ENCODE measurements around the gene YBX1. TPM values are rescaled to one million over a fixed set of nuclear protein-coding genes. Genes with fewer than 3 reads are reported as not detected.

Gene YBX1
- total and polyA plus RNA-seq, 2 of the 13 experiments (the other 11 are each of a cell fraction or from before 2014, with no cell fraction given): 339 to 628 TPM

DNA sequence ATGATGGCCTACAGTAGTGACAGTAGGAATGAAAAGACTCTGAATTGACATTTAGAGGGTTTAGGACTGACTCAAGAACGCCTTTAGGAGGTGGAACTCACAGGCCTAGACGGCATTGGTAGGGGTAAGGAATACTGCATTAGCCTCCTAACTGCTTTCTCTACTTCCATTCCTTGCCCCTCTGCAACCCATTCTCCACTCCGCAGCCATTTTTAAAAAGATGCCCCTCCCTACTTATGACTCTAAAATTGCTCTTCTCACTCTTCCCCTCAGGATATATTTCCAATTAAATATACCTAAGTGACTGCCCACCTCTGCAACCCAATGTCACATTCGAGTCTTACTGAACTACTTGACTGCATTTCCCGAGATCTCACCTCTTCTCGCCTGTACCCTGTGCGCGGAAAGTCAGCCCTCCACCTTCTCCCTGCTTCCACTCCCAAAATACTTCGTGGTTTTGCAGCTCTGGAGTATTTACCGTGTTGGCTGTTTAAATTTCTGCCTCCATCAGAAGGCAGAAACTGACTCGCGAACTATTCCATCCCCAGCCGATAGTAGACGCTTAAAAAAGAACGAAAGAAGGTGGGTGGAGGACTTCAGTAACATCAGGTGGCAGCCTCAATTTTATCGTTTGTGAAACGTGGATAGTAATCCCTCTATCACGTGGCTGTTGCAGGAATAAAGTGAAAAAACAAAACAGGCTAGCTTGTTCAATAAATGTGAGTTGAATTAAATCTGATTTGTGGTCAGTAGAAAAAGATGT lies 1.1 kb upstream of the YBX1 start (continued):
- TF ChIP-seq ZMYM3 (CRISPR knock-in tag; IDR thresholded peaks at IDR 0.05): no peak
- no peak for TF ChIP-seq NCOA2 (CRISPR knock-in tag; IDR thresholded peaks at IDR 0.05)
- TF ChIP-seq RORA (CRISPR knock-in tag; IDR thresholded peaks at IDR 0.05): no peak
- no peak for TF ChIP-seq GZF1 (CRISPR knock-in tag; IDR thresholded peaks at IDR 0.05)
- TF ChIP-seq, protein P1, sequence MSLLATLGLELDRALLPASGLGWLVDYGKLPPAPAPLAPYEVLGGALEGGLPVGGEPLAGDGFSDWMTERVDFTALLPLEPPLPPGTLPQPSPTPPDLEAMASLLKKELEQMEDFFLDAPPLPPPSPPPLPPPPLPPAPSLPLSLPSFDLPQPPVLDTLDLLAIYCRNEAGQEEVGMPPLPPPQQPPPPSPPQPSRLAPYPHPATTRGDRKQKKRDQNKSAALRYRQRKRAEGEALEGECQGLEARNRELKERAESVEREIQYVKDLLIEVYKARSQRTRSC (CRISPR knock-in tag; IDR thresholded peaks at IDR 0.05; ENCODE audit: low read depth): no peak
- TF ChIP-seq ZBTB21 (CRISPR knock-in tag; IDR thresholded peaks at IDR 0.05): no peak
- no peak for TF ChIP-seq NR2C2 (CRISPR knock-in tag; IDR thresholded peaks at IDR 0.05; ENCODE audit: borderline replicate concordance)
- TF ChIP-seq, protein P2, sequence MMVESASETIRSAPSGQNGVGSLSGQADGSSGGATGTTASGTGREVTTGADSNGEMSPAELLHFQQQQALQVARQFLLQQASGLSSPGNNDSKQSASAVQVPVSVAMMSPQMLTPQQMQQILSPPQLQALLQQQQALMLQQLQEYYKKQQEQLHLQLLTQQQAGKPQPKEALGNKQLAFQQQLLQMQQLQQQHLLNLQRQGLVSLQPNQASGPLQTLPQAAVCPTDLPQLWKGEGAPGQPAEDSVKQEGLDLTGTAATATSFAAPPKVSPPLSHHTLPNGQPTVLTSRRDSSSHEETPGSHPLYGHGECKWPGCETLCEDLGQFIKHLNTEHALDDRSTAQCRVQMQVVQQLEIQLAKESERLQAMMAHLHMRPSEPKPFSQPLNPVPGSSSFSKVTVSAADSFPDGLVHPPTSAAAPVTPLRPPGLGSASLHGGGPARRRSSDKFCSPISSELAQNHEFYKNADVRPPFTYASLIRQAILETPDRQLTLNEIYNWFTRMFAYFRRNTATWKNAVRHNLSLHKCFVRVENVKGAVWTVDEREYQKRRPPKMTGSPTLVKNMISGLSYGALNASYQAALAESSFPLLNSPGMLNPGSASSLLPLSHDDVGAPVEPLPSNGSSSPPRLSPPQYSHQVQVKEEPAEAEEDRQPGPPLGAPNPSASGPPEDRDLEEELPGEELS (CRISPR knock-in tag; IDR thresholded peaks at IDR 0.05): no peak
- TF ChIP-seq HOXA5 (CRISPR knock-in tag; IDR thresholded peaks at IDR 0.05): 0 out of 2 replicates have a peak, but pooled peaks have one; percentile 43
- TF ChIP-seq, protein P3, sequence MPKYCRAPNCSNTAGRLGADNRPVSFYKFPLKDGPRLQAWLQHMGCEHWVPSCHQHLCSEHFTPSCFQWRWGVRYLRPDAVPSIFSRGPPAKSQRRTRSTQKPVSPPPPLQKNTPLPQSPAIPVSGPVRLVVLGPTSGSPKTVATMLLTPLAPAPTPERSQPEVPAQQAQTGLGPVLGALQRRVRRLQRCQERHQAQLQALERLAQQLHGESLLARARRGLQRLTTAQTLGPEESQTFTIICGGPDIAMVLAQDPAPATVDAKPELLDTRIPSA (CRISPR knock-in tag; IDR thresholded peaks at IDR 0.05; ENCODE audit: borderline replicate concordance): no peak
- TF ChIP-seq, protein P4, sequence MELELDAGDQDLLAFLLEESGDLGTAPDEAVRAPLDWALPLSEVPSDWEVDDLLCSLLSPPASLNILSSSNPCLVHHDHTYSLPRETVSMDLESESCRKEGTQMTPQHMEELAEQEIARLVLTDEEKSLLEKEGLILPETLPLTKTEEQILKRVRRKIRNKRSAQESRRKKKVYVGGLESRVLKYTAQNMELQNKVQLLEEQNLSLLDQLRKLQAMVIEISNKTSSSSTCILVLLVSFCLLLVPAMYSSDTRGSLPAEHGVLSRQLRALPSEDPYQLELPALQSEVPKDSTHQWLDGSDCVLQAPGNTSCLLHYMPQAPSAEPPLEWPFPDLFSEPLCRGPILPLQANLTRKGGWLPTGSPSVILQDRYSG (CRISPR knock-in tag; IDR thresholded peaks at IDR 0.05): no peak
- no peak for TF ChIP-seq MAZ (IDR thresholded peaks at IDR 0.05; ENCODE audit: borderline replicate concordance, low read depth, low read length)
- 0 out of 2 replicates have a peak, but pooled peaks have one; percentile 13 for TF ChIP-seq MAZ (CRISPR knock-in tag; IDR thresholded peaks at IDR 0.05; ENCODE audit: low read depth)
- TF ChIP-seq ZNF749 (CRISPR knock-in tag; IDR thresholded peaks at IDR 0.05; ENCODE audit: borderline replicate concordance): no peak
- TF ChIP-seq ZNF451 (CRISPR knock-in tag; IDR thresholded peaks at IDR 0.05): no peak
- TF ChIP-seq FOXA1 (IDR thresholded peaks at IDR 0.05): no peak
- TF ChIP-seq FOXA1 (CRISPR knock-in tag; IDR thresholded peaks at IDR 0.05): no peak
- no peak for TF ChIP-seq IRF2 (CRISPR knock-in tag; IDR thresholded peaks at IDR 0.05)
- no peak for TF ChIP-seq ZFP1 (CRISPR knock-in tag; IDR thresholded peaks at IDR 0.05)
- TF ChIP-seq MEF2D (CRISPR knock-in tag; IDR thresholded peaks at IDR 0.05): no peak
- no peak for TF ChIP-seq JDP2 (CRISPR knock-in tag; IDR thresholded peaks at IDR 0.05; ENCODE audit: borderline replicate concordance)
- TF ChIP-seq, protein P5, sequence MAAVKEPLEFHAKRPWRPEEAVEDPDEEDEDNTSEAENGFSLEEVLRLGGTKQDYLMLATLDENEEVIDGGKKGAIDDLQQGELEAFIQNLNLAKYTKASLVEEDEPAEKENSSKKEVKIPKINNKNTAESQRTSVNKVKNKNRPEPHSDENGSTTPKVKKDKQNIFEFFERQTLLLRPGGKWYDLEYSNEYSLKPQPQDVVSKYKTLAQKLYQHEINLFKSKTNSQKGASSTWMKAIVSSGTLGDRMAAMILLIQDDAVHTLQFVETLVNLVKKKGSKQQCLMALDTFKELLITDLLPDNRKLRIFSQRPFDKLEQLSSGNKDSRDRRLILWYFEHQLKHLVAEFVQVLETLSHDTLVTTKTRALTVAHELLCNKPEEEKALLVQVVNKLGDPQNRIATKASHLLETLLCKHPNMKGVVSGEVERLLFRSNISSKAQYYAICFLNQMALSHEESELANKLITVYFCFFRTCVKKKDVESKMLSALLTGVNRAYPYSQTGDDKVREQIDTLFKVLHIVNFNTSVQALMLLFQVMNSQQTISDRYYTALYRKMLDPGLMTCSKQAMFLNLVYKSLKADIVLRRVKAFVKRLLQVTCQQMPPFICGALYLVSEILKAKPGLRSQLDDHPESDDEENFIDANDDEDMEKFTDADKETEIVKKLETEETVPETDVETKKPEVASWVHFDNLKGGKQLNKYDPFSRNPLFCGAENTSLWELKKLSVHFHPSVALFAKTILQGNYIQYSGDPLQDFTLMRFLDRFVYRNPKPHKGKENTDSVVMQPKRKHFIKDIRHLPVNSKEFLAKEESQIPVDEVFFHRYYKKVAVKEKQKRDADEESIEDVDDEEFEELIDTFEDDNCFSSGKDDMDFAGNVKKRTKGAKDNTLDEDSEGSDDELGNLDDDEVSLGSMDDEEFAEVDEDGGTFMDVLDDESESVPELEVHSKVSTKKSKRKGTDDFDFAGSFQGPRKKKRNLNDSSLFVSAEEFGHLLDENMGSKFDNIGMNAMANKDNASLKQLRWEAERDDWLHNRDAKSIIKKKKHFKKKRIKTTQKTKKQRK (IDR thresholded peaks at IDR 0.05; ENCODE audit: low read length): no peak
- TF ChIP-seq ZNF510 (CRISPR knock-in tag; IDR thresholded peaks at IDR 0.05; ENCODE audit: low read depth): no peak

All from HepG2 (cell line).